ENCODE results near the gene BBS10.
A peak's percentile ranks its signal among the peaks of the same experiment; 100 is the strongest.
"Not testable (repeated sequence)": the region's sequence is repeated elsewhere in the genome, so short reads cannot be mapped to it uniquely, and the experiment has no call there.

BBS10 gene

GRCh38 chr12:76340680-76341435 is 7.4 kb downstream of the BBS10 start:
- no peak overlapping the region for H3K4me3 ChIP-seq (ENCODE audit: low read length)
- no peak for DNase-seq (ENCODE audit: low read depth, low spot score)

- H3K4me3 ChIP-seq (ENCODE audit: low read length): no peak overlapping the region
- DNase-seq (ENCODE audit: low read depth, low spot score): no peak
Observed at GRCh38 chr12:76337583-76337982, 10.6 kb downstream of the BBS10 start.

- no peak overlapping the region for H3K4me3 ChIP-seq (ENCODE audit: low read length)
- no peak for DNase-seq (ENCODE audit: low read depth, low spot score)
Observed at GRCh38 chr12:76332606-76333005, 15.6 kb downstream of the BBS10 start.

- no peak overlapping the region for H3K4me3 ChIP-seq (ENCODE audit: low read length)
- DNase-seq (ENCODE audit: low read depth, low spot score): no peak
Observed at GRCh38 chr12:76329606-76330005, 18.6 kb downstream of the BBS10 start.

- no peak for DNase-seq (ENCODE audit: low read depth, low spot score)
Observed at GRCh38 chr12:76329159-76329558, 19.1 kb downstream of the BBS10 start.

GRCh38 chr12:76319595-76320319 is 28.5 kb downstream of the BBS10 start:
- DNase-seq (ENCODE audit: low read depth, low spot score); H3K4me3 ChIP-seq (ENCODE audit: low read length): not testable (repeated sequence)

More at GRCh38 chr12:76329159-76329558, 19.1 kb downstream of the BBS10 start:
- H3K4me3 ChIP-seq (ENCODE audit: low read length): no peak overlapping the region

GRCh38 chr12:76318773-76319594 is 29.2 kb downstream of the BBS10 start:
- DNase-seq (ENCODE audit: low read depth, low spot score): no peak
- no peak overlapping the region for H3K4me3 ChIP-seq (ENCODE audit: low read length)

- DNase-seq (ENCODE audit: low read depth, low spot score): peak; percentile 55
- no peak overlapping the region for H3K4me3 ChIP-seq (ENCODE audit: low read length)
Observed at GRCh38 chr12:76317976-76318375, 30.2 kb downstream of the BBS10 start.

- no peak for DNase-seq (ENCODE audit: low read depth, low spot score)
- no peak overlapping the region for H3K4me3 ChIP-seq (ENCODE audit: low read length)
Observed at GRCh38 chr12:76316468-76316867, 31.7 kb downstream of the BBS10 start.

- no peak overlapping the region for H3K4me3 ChIP-seq (ENCODE audit: low read length)
- no peak for DNase-seq (ENCODE audit: low read depth, low spot score)
Observed at GRCh38 chr12:76313299-76313698, 34.9 kb downstream of the BBS10 start.

- H3K4me3 ChIP-seq (ENCODE audit: low read length): no peak overlapping the region
- DNase-seq (ENCODE audit: low read depth, low spot score): no peak
Observed at GRCh38 chr12:76312315-76312714, 35.9 kb downstream of the BBS10 start.

GRCh38 chr12:76311796-76312195 is 36.4 kb downstream of the BBS10 start:
- no peak for DNase-seq (ENCODE audit: low read depth, low spot score)
- H3K4me3 ChIP-seq (ENCODE audit: low read length): no peak overlapping the region

GRCh38 chr12:76310110-76310509 is 38.1 kb downstream of the BBS10 start:
- DNase-seq (ENCODE audit: low read depth, low spot score): no peak
- no peak overlapping the region for H3K4me3 ChIP-seq (ENCODE audit: low read length)

GRCh38 chr12:76308866-76309265 is 39.3 kb downstream of the BBS10 start:
- no peak for DNase-seq (ENCODE audit: low read depth, low spot score)
- no peak overlapping the region for H3K4me3 ChIP-seq (ENCODE audit: low read length)

- DNase-seq (ENCODE audit: low read depth, low spot score): no peak
Observed at GRCh38 chr12:76307083-76307482, 41.1 kb downstream of the BBS10 start.

GRCh38 chr12:76303989-76304460 is 44.2 kb downstream of the BBS10 start:
- no peak for DNase-seq (ENCODE audit: low read depth, low spot score)
- no peak overlapping the region for H3K4me3 ChIP-seq (ENCODE audit: low read length)

More at GRCh38 chr12:76307083-76307482, 41.1 kb downstream of the BBS10 start:
- no peak overlapping the region for H3K4me3 ChIP-seq (ENCODE audit: low read length)

- no peak for DNase-seq (ENCODE audit: low read depth, low spot score)
- no peak overlapping the region for H3K4me3 ChIP-seq (ENCODE audit: low read length)
Observed at GRCh38 chr12:76303365-76303764, 44.9 kb downstream of the BBS10 start.

- H3K4me3 ChIP-seq (ENCODE audit: low read length): no peak overlapping the region
- no peak for DNase-seq (ENCODE audit: low read depth, low spot score)
Observed at GRCh38 chr12:76300297-76300665, 47.9 kb downstream of the BBS10 start.

- no peak overlapping the region for H3K4me3 ChIP-seq (ENCODE audit: low read length)
- no peak for DNase-seq (ENCODE audit: low read depth, low spot score)
Observed at GRCh38 chr12:76299536-76300296, 48.5 kb downstream of the BBS10 start.

Measured in Jurkat, Clone E6-1 (cell line).